Activated B cell treated with CpG ODN at 0.5 μM for 24 hours (primary cell): Measurements from ENCODE around the gene ASXL3. TPM values are rescaled to one million over a fixed set of nuclear protein-coding genes. Genes with fewer than 3 reads are reported as not detected.

ENCODE experiments used
- ATAC-seq: fragments of 200-7000 bp; cut with Tn5 transposase; one replicate; pipeline ENCODE4 v1.10.0; 2021; ENCODE audit warnings: low read depth, mild to moderate bottlenecking, moderate library complexity
- CTCF ChIA-PET: fragments of 350-600 bp; sonication (Branson Sonifier 250); formaldehyde crosslinking; loops from one replicate; lab custom pipeline; 2021; ENCODE audit warnings: antibody characterized with exemption; lab: Charles Lee
- POLR2A ChIA-PET: fragments of 350-600 bp; sonication (Branson Sonifier 250); formaldehyde crosslinking; loops from one replicate; lab custom pipeline; 2021; ENCODE audit warnings: antibody characterized with exemption; lab: Charles Lee
- DNase-seq: peaks from one replicate; pipeline ENCODE4 v3.0.0; 2022
- H3K27ac Mint-ChIP-seq: one replicate; pipeline ENCODE4 v1.8.0; 2020; ENCODE audit warnings: mixed read lengths
- H3K27me3 Mint-ChIP-seq: one replicate; pipeline ENCODE4 v1.8.0; 2021; ENCODE audit warnings: mixed read lengths
- H3K36me3 Mint-ChIP-seq: one replicate; pipeline ENCODE4 v1.8.0; 2021; ENCODE audit warnings: low read depth, mixed read lengths
- H3K4me1 Mint-ChIP-seq: one replicate; pipeline ENCODE4 v1.8.0; 2021; ENCODE audit warnings: mixed read lengths
- H3K4me3 Mint-ChIP-seq: one replicate; pipeline ENCODE4 v1.8.0; 2020; ENCODE audit warnings: mild to moderate bottlenecking, mixed read lengths
- H3K9me3 Mint-ChIP-seq: one replicate; pipeline ENCODE4 v1.8.0; 2020; ENCODE audit warnings: mixed read lengths
- CTCF ChIP-seq: fragments of 200-600 bp; IDR thresholded peaks from one replicate; pipeline ENCODE4 v1.8.0; 2022; ENCODE audit warnings: antibody characterized with exemption, mild to moderate bottlenecking
- intact Hi-C: fragments of 100-400 bp; cut with micrococcal nuclease; formaldehyde crosslinking; loops from one replicate; pipeline ENCODE4 v1.15.1; 2024
- total RNA-seq: library from RNA; stranded (reverse); gene quantifications from 2 replicates; pipeline ENCODE4 v1.2.3, GENCODE V29; 2022

The ASXL3 gene
- total RNA-seq, 1 donor from 2014 or later = not detected

- no peaks in the 10 kb centered on the region for H3K27me3 Mint-ChIP-seq
- TF ChIP-seq CTCF = no peak
- H3K27ac Mint-ChIP-seq = no peak overlapping the region
- DNase-seq (no peak), ATAC-seq (no peak)
- no peaks in the 10 kb centered on the region for H3K4me1 Mint-ChIP-seq
- H3K9me3 Mint-ChIP-seq = peaks cover 2% of the 10 kb centered on the region
- no peaks in the 10 kb centered on the region for H3K36me3 Mint-ChIP-seq
- POLR2A ChIA-PET = no interaction called here
- CTCF ChIA-PET = no interaction called here
- intact Hi-C loops = no loop called here
- H3K4me3 Mint-ChIP-seq = no peak overlapping the region
These were observed 98.6 kb downstream of the ASXL3 start for GRCh38 chr18:33676593-33676992.

DNA sequence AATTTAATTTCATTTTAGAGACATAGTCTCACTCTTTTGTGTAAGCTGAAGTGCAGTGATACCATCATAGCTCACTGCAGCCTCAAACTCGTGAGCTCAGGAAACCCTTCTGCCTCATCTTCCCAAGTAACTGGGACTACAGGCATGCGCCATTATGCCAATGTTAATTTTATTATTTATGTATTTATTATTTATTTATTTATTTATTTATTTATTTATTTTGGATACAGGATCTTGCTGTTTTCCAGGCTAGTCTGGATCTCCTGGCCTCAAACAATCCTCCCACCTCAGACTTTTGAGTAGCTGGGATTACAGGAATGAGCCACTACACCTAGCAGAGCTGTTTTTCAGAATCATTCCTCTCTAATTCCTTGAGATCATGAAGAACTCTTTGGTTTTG lies 99.9 kb downstream of the ASXL3 start:
- no peak overlapping the region for H3K27ac Mint-ChIP-seq
- ATAC-seq (no peak), DNase-seq (no peak)
- ChIA-PET POLR2A (no interaction called here), CTCF (no interaction called here)
- TF ChIP-seq CTCF = no peak
- no peaks in the 10 kb centered on the region for H3K4me1 Mint-ChIP-seq
- intact Hi-C loops = no loop called here
- H3K27me3 Mint-ChIP-seq = no peaks in the 10 kb centered on the region
- H3K36me3 Mint-ChIP-seq = no peaks in the 10 kb centered on the region
- peaks cover 2% of the 10 kb centered on the region for H3K9me3 Mint-ChIP-seq
- H3K4me3 Mint-ChIP-seq = no peak overlapping the region

DNA sequence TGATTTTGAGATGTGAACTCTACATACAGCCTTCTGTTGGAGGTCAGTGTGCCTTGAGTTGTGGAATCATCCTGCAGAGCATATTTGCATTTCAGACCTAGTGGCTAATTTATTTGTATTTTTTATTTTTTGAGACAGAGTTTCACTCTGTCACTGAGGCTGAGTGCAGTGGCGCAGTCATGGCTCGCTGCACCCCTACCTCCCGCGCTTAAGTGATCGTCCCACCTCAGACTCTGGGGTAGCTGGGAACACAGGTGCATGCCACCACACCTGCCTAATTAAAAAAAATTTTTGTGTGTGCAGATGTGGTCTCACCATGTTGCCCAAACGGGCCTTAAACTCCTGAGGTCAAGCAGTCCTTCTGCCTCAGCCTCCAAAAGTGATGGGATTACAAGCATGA lies 104.4 kb downstream of the ASXL3 start:
- DNase-seq = no peak
- ChIA-PET POLR2A (no interaction called here), CTCF (no interaction called here)
- Mint-ChIP-seq H3K9me3 (no peaks in the 10 kb centered on the region), H3K4me1 (no peaks in the 10 kb centered on the region), H3K27ac (no peak overlapping the region), H3K27me3 (no peaks in the 10 kb centered on the region), H3K4me3 (no peak overlapping the region), H3K36me3 (no peaks in the 10 kb centered on the region)
- intact Hi-C loops = no loop called here
- no peak for ATAC-seq
- TF ChIP-seq CTCF = no peak

- no peaks in the 10 kb centered on the region for H3K4me1 Mint-ChIP-seq
- CTCF ChIA-PET = no interaction called here
- DNase-seq = no peak
- H3K27me3 Mint-ChIP-seq = no peaks in the 10 kb centered on the region
- no peaks in the 10 kb centered on the region for H3K36me3 Mint-ChIP-seq
- H3K27ac Mint-ChIP-seq = no peak overlapping the region
- POLR2A ChIA-PET = no interaction called here
- H3K9me3 Mint-ChIP-seq = no peaks in the 10 kb centered on the region
- intact Hi-C loops = no loop called here
- ATAC-seq = no peak
- no peak overlapping the region for H3K4me3 Mint-ChIP-seq
- TF ChIP-seq CTCF = no peak
These were observed 116.6 kb downstream of the ASXL3 start for GRCh38 chr18:33694593-33694992.

- no peak for ATAC-seq
- no peak for DNase-seq
- no peaks in the 10 kb centered on the region for H3K4me1 Mint-ChIP-seq
- no peak for TF ChIP-seq CTCF
- POLR2A ChIA-PET = no interaction called here
- H3K36me3 Mint-ChIP-seq = no peaks in the 10 kb centered on the region
- H3K27ac Mint-ChIP-seq = no peak overlapping the region
- no peaks in the 10 kb centered on the region for H3K27me3 Mint-ChIP-seq
- no peak overlapping the region for H3K4me3 Mint-ChIP-seq
- CTCF ChIA-PET = no interaction called here
- H3K9me3 Mint-ChIP-seq = no peaks in the 10 kb centered on the region
- intact Hi-C loops = no loop called here
These were observed 118.5 kb downstream of the ASXL3 start for GRCh38 chr18:33696332-33697162.
